Esophagus muscularis mucosa (tissue), 4 donors: ENCODE results near the gene NCAN.

ENCODE experiments used
- CTCF ChIP-seq, 3 experiments: fragments of 200-600 bp in 2 of 3; fragments of 450-650 bp in 1 of 3; sonication (generic) in 2 of 3; IDR thresholded peaks; one replicate each; pipeline ENCODE4 v1.5.1; 2017 to 2019; ENCODE audit warnings: antibody characterized with exemption in 3 of 3, mild to moderate bottlenecking in 2 of 3, moderate library complexity in 1 of 3
- EP300 ChIP-seq: sonication (generic); formaldehyde crosslinking; IDR thresholded peaks from one replicate; pipeline ENCODE4 v1.6.1; 2017; ENCODE audit warnings: antibody characterized with exemption
- POLR2A ChIP-seq: fragments of 450-650 bp; IDR thresholded peaks from one replicate; pipeline ENCODE4 v1.6.1; 2017; ENCODE audit warnings: antibody characterized with exemption, moderate library complexity, mild to moderate bottlenecking, low read depth
- POLR2AphosphoS5 ChIP-seq, 2 donors: sonication (generic); formaldehyde crosslinking; IDR thresholded peaks; one replicate each; pipeline ENCODE4 v1.6.1; 2017; ENCODE audit warnings: antibody characterized with exemption in 2 of 2

- TF ChIP-seq CTCF (IDR thresholded peaks at IDR 0.05) = no peak
- no peak for TF ChIP-seq EP300
- TF ChIP-seq POLR2A = no peak
- TF ChIP-seq POLR2AphosphoS5 (IDR thresholded peaks at IDR 0.05) = no peak
Measured at GRCh38 chr19:19276386-19276785, 64.6 kb downstream of the NCAN start.
